SW480 (cell line): Measurements from ENCODE around the gene CYP3A4.

Source experiments
- DNase-seq: peaks from one replicate; pipeline ENCODE4 v3.0.0-alpha.2; 2016; ENCODE audit warnings: low spot score

Gene CYP3A4

GRCh38 chr7:99720800-99721595, 63.0 kb downstream of the CYP3A4 start:
- no peak for DNase-seq

GRCh38 chr7:99719996-99720769, 63.8 kb downstream of the CYP3A4 start:
- peak; percentile 81 for DNase-seq

- DNase-seq, result no peak
Measured at GRCh38 chr7:99713995-99714570, 69.9 kb downstream of the CYP3A4 start.

- no peak for DNase-seq
Measured at GRCh38 chr7:99709838-99710578, 74.0 kb downstream of the CYP3A4 start.

- peak; percentile 36 for DNase-seq
Measured at GRCh38 chr7:99709260-99709659, 74.7 kb downstream of the CYP3A4 start.

- DNase-seq, result no peak
Measured at GRCh38 chr7:99707096-99707495, 76.9 kb downstream of the CYP3A4 start.
